Loucy (cell line): ENCODE data around the gene PDXK.

Source experiments
- H2AFZ ChIP-seq: fragments of 200-600 bp; sonication (generic); 2 replicates; pipeline ENCODE4 v1.6.0; 2016; ENCODE audit warnings: antibody characterized with exemption, mild to moderate bottlenecking, low read length, moderate library complexity
- H3F3A ChIP-seq: fragments of 200-600 bp; 2 replicates; pipeline ENCODE4 v1.6.0; 2016; ENCODE audit warnings: antibody characterized with exemption, low read depth, mild to moderate bottlenecking
- H3K27me3 ChIP-seq: fragments of 200-600 bp; sonication (generic); 2 replicates; pipeline ENCODE4 v1.6.1; 2014; ENCODE audit warnings: low read length, mild to moderate bottlenecking; ENCODE audit not compliant: insufficient read depth, poor library complexity, severe bottlenecking
- H3K36me3 ChIP-seq: fragments of 200-600 bp; sonication (generic); 2 replicates; pipeline ENCODE4 v1.6.1; 2016; ENCODE audit warnings: low read length; ENCODE audit not compliant: insufficient read depth
- H3K4me1 ChIP-seq: fragments of 200-600 bp; sonication (generic); 2 replicates; pipeline ENCODE4 v1.5.1; 2014; ENCODE audit warnings: low read length, mild to moderate bottlenecking; ENCODE audit not compliant: insufficient read depth, poor library complexity, severe bottlenecking
- H3K4me2 ChIP-seq: fragments of 200-600 bp; sonication (generic); 2 replicates; pipeline ENCODE4 v1.6.0; 2014; ENCODE audit warnings: antibody characterized with exemption, low read length, low read depth, mild to moderate bottlenecking; ENCODE audit not compliant: poor library complexity, severe bottlenecking
- H3K4me3 ChIP-seq: fragments of 200-600 bp; sonication (generic); 2 replicates; pipeline ENCODE4 v1.5.1; 2014; ENCODE audit warnings: low read length, mild to moderate bottlenecking, mixed read lengths; ENCODE audit not compliant: poor library complexity, severe bottlenecking
- H3K79me2 ChIP-seq: fragments of 200-600 bp; sonication (generic); 2 replicates; pipeline ENCODE4 v1.6.1; 2014; ENCODE audit warnings: low read length; ENCODE audit not compliant: insufficient read depth
- H3K9ac ChIP-seq: fragments of 200-600 bp; sonication (generic); 2 replicates; pipeline ENCODE4 v1.6.0; 2014; ENCODE audit warnings: mild to moderate bottlenecking, low read depth, low read length, moderate library complexity; ENCODE audit not compliant: poor library complexity, severe bottlenecking
- H3K9me2 ChIP-seq: fragments of 200-600 bp; sonication (generic); replicated peaks from 2 replicates; pipeline ENCODE4 v1.6.1; 2016; ENCODE audit warnings: low read depth, low read length, mixed read lengths
- H3K9me3 ChIP-seq: fragments of 200-600 bp; sonication (generic); 2 replicates; pipeline ENCODE4 v1.6.1; 2014; ENCODE audit warnings: mild to moderate bottlenecking, antibody characterized with exemption, low read length, low read depth; ENCODE audit not compliant: insufficient read depth
- H4K20me1 ChIP-seq: fragments of 200-600 bp; sonication (generic); 2 replicates; pipeline ENCODE4 v1.6.0; 2014; ENCODE audit warnings: antibody characterized with exemption, low read length, mild to moderate bottlenecking; ENCODE audit not compliant: insufficient read depth, poor library complexity, severe bottlenecking
- CTCF ChIP-seq: fragments of 200-600 bp; sonication (generic); conservative IDR thresholded peaks from 2 replicates; pipeline ENCODE4 v1.5.1; 2014; ENCODE audit warnings: mild to moderate bottlenecking, antibody characterized with exemption, low read length
- EZH2phosphoT487 ChIP-seq: fragments of 200-600 bp; IDR thresholded peaks from 2 replicates; pipeline ENCODE4 v1.6.1; 2018; ENCODE audit warnings: antibody characterized with exemption, mild to moderate bottlenecking, moderate library complexity, borderline replicate concordance

The PDXK gene

GRCh38 chr21:43755820-43756594 lies 37.1 kb downstream of the PDXK start:
- no peaks in the 10 kb centered on the region for H3F3A ChIP-seq
- no peak overlapping the region for H2AFZ ChIP-seq
- H3K27me3 ChIP-seq = no peaks in the 10 kb centered on the region
- no peaks in the 10 kb centered on the region for H3K9me3 ChIP-seq
- no peak overlapping the region for H3K4me3 ChIP-seq
- no peak overlapping the region for H3K9ac ChIP-seq
- no peaks in the 10 kb centered on the region for H3K9me2 ChIP-seq
- no peaks in the 10 kb centered on the region for H3K4me1 ChIP-seq
- H4K20me1 ChIP-seq = no peaks in the 10 kb centered on the region
- no peaks in the 10 kb centered on the region for H3K79me2 ChIP-seq
- no peak for TF ChIP-seq CTCF
- TF ChIP-seq EZH2phosphoT487 = no peak
- peaks cover 35% of the 10 kb centered on the region; the same call in 1 of the 2 replicates for H3K36me3 ChIP-seq
- no peak overlapping the region for H3K4me2 ChIP-seq

- Histone ChIP-seq H3F3A (no peaks in the 10 kb centered on the region), H3K36me3 (peaks cover 35% of the 10 kb centered on the region; the same call in 1 of the 2 replicates)
- TF ChIP-seq EZH2phosphoT487 (no peak), CTCF (no peak)
Observed at GRCh38 chr21:43757601-43758000, 38.7 kb downstream of the PDXK start.

GRCh38 chr21:43758111-43758641 lies 39.2 kb downstream of the PDXK start:
- Histone ChIP-seq H3K4me2 (no peak overlapping the region), H3K27me3 (no peaks in the 10 kb centered on the region), H3K36me3 (peaks cover 29% of the 10 kb centered on the region; the same call in 1 of the 2 replicates)

More at GRCh38 chr21:43757601-43758000, 38.7 kb downstream of the PDXK start:
- H3K4me3 ChIP-seq = no peak overlapping the region
- no peaks in the 10 kb centered on the region for H4K20me1 ChIP-seq
- H3K9me2 ChIP-seq = no peaks in the 10 kb centered on the region
- H3K9ac ChIP-seq = no peak overlapping the region
- H3K9me3 ChIP-seq = no peaks in the 10 kb centered on the region
- no peaks in the 10 kb centered on the region for H3K79me2 ChIP-seq
- H3K4me1 ChIP-seq = no peaks in the 10 kb centered on the region
- H3K27me3 ChIP-seq = no peaks in the 10 kb centered on the region
- no peak overlapping the region for H3K4me2 ChIP-seq
- no peak overlapping the region for H2AFZ ChIP-seq

More at GRCh38 chr21:43758111-43758641, 39.2 kb downstream of the PDXK start:
- Histone ChIP-seq H2AFZ (no peak overlapping the region), H3K9ac (no peak overlapping the region), H3K9me3 (no peaks in the 10 kb centered on the region), H3K4me1 (no peaks in the 10 kb centered on the region), H3K4me3 (no peak overlapping the region), H3K9me2 (no peaks in the 10 kb centered on the region), H3K79me2 (no peaks in the 10 kb centered on the region), H3F3A (no peaks in the 10 kb centered on the region), H4K20me1 (no peaks in the 10 kb centered on the region)
- TF ChIP-seq EZH2phosphoT487 (no peak), CTCF (no peak)
